Hematopoietic multipotent progenitor cell treated with erythropoietin and hydrocortisone succinate and interleukin-3 and kit ligand, for 17 days (in vitro differentiated cells): ENCODE results near the gene HMGCR.

Experiments
- DNase-seq: peaks from one replicate; pipeline ENCODE4 v3.0.0-alpha.2; 2015; ENCODE audit warnings: low spot score

HMGCR gene

GRCh38 chr5:75381456-75381855 is 44.4 kb downstream of the HMGCR start:
- DNase-seq, result no peak

- no peak for DNase-seq
These were observed 47.2 kb downstream of the HMGCR start for GRCh38 chr5:75384218-75384617.

GRCh38 chr5:75387806-75388205 is 50.8 kb downstream of the HMGCR start:
- DNase-seq, result no peak

GRCh38 chr5:75389430-75389829 is 52.4 kb downstream of the HMGCR start:
- no peak for DNase-seq

- no peak for DNase-seq
These were observed 58.3 kb downstream of the HMGCR start for GRCh38 chr5:75395277-75395676.

GRCh38 chr5:75405296-75405695 is 68.3 kb downstream of the HMGCR start:
- no peak for DNase-seq
